ENCODE data around the gene SCUBE2. TPM values are rescaled to one million over a fixed set of nuclear protein-coding genes. Genes with fewer than 3 reads are reported as not detected.

SCUBE2 gene
- total RNA-seq, 2 donors from 2014 or later: 6.6 to 40.0 TPM

GRCh38 chr11:9081153-9081552 lies 10.2 kb downstream of the SCUBE2 start:
- 63 to 73% methylated on average over 1 of the region's 1 CpG for WGBS, 2 donors
- H3K9me3 ChIP-seq: no peaks in the 10 kb centered on the region
- H3K27me3 ChIP-seq: no peaks in the 10 kb centered on the region
- no peak overlapping the region for H3K27ac ChIP-seq
- no peaks in the 10 kb centered on the region for H3K4me1 ChIP-seq
- DNase-seq: no peak
- H3K36me3 ChIP-seq (replicated peaks in 1 of 2; ENCODE audit: insufficient read depth in 1 of 2, low read depth in 2 of 2): no peaks in the 10 kb centered on the region
- intact Hi-C loops (cut with DNase I): no loop called here
- no peak for ATAC-seq
- TF ChIP-seq CTCF (IDR thresholded peaks at IDR 0.05) (no peak), POLR2A (IDR thresholded peaks at IDR 0.05) (no peak)
- no peak overlapping the region for H3K4me3 ChIP-seq

GRCh38 chr11:9078113-9079086 lies 13.0 kb downstream of the SCUBE2 start:
- ATAC-seq (no peak), DNase-seq (no peak)
- Histone ChIP-seq H3K4me1 (no peaks in the 10 kb centered on the region), H3K27me3 (no peaks in the 10 kb centered on the region), H3K27ac (no peak overlapping the region), H3K36me3 (replicated peaks in 1 of 2; ENCODE audit: insufficient read depth in 1 of 2, low read depth in 2 of 2) (no peaks in the 10 kb centered on the region), H3K4me3 (no peak overlapping the region), H3K9me3 (no peaks in the 10 kb centered on the region)
- intact Hi-C loops (cut with DNase I): no loop called here
- 78 to 81% methylated on average over 5 of the region's 5 CpGs for WGBS, 2 donors
- TF ChIP-seq CTCF (IDR thresholded peaks at IDR 0.05): no peak
- TF ChIP-seq POLR2A (IDR thresholded peaks at IDR 0.05): no peak

GRCh38 chr11:9077164-9077563 lies 14.2 kb downstream of the SCUBE2 start:
- intact Hi-C loops (cut with DNase I): no loop called here
- H3K4me3 ChIP-seq: no peak overlapping the region
- no peak overlapping the region for H3K27ac ChIP-seq
- DNase-seq: no peak
- no peaks in the 10 kb centered on the region for H3K36me3 ChIP-seq (replicated peaks in 1 of 2; ENCODE audit: insufficient read depth in 1 of 2, low read depth in 2 of 2)
- TF ChIP-seq POLR2A (IDR thresholded peaks at IDR 0.05) (no peak), CTCF (IDR thresholded peaks at IDR 0.05) (no peak)
- 80 to 93% methylated on average over 2 of the region's 2 CpGs for WGBS, 2 donors
- H3K27me3 ChIP-seq: no peaks in the 10 kb centered on the region
- no peaks in the 10 kb centered on the region for H3K9me3 ChIP-seq
- ATAC-seq: no peak
- H3K4me1 ChIP-seq: no peaks in the 10 kb centered on the region

GRCh38 chr11:9076661-9077060 lies 14.7 kb downstream of the SCUBE2 start:
- Histone ChIP-seq H3K4me3 (no peak overlapping the region), H3K9me3 (no peaks in the 10 kb centered on the region), H3K36me3 (replicated peaks in 1 of 2; ENCODE audit: insufficient read depth in 1 of 2, low read depth in 2 of 2) (no peaks in the 10 kb centered on the region), H3K27ac (no peak overlapping the region), H3K27me3 (no peaks in the 10 kb centered on the region), H3K4me1 (no peaks in the 10 kb centered on the region)
- no peak for ATAC-seq
- intact Hi-C loops (cut with DNase I): no loop called here
- TF ChIP-seq CTCF (IDR thresholded peaks at IDR 0.05) (no peak), POLR2A (IDR thresholded peaks at IDR 0.05) (no peak)
- WGBS, 2 donors: 60 to 62% methylated on average over 3 of the region's 3 CpGs
- no peak for DNase-seq

GRCh38 chr11:9076046-9076445 lies 15.4 kb downstream of the SCUBE2 start:
- TF ChIP-seq CTCF (IDR thresholded peaks at IDR 0.05) (no peak), POLR2A (IDR thresholded peaks at IDR 0.05) (no peak)
- no peaks in the 10 kb centered on the region for H3K36me3 ChIP-seq (replicated peaks in 1 of 2; ENCODE audit: insufficient read depth in 1 of 2, low read depth in 2 of 2)
- no peaks in the 10 kb centered on the region for H3K27me3 ChIP-seq
- no peak overlapping the region for H3K27ac ChIP-seq
- WGBS, 2 donors: 63 to 81% methylated on average over 3 of the region's 3 CpGs
- intact Hi-C loops (cut with DNase I): no loop called here
- no peak overlapping the region for H3K4me3 ChIP-seq
- no peaks in the 10 kb centered on the region for H3K4me1 ChIP-seq
- no peaks in the 10 kb centered on the region for H3K9me3 ChIP-seq
- DNase-seq (no peak), ATAC-seq (no peak)

Measured in body of pancreas (tissue), 4 donors.